K562 (cell line): Measurements from ENCODE around the gene GOLIM4. TPM values are rescaled to one million over a fixed set of nuclear protein-coding genes. Genes with fewer than 3 reads are reported as not detected.

Experiments
- CBX1 ChIP-seq: sonication (generic); IDR thresholded peaks from 2 replicates; pipeline ENCODE4 v1.6.1; 2016; ENCODE audit warnings: antibody characterized with exemption, low read depth, mild to moderate bottlenecking
- DACH1 ChIP-seq: fragments of 450-650 bp; IDR thresholded peaks from 2 replicates; pipeline ENCODE4 v1.6.1; 2018; ENCODE audit not compliant: partially characterized antibody
- E2F3 ChIP-seq: fragments of 250-450 bp; sonication (Bioruptor Pico); IDR thresholded peaks from 2 replicates; pipeline ENCODE4 v1.4.0; 2020; ENCODE audit warnings: mild to moderate bottlenecking
- FOXK2 ChIP-seq, 2 experiments: fragments of 450-650 bp; IDR thresholded peaks in 1 of 2; conservative IDR thresholded peaks in 1 of 2; 2 replicates each; pipeline ENCODE4 v1.6.1; 2016; ENCODE audit warnings: low read depth in 2 of 2, mild to moderate bottlenecking in 1 of 2
- LCOR ChIP-seq: sonication (generic); formaldehyde crosslinking; IDR thresholded peaks from 2 replicates; pipeline ENCODE4 v1.8.0; 2022; ENCODE audit warnings: mild to moderate bottlenecking, missing genetic modification reagents
- MIER1 ChIP-seq: fragments of 450-650 bp; IDR thresholded peaks from 2 replicates; pipeline ENCODE4 v1.6.1; 2016; ENCODE audit warnings: antibody characterized with exemption, mild to moderate bottlenecking, low read depth
- NFXL1 ChIP-seq: fragments of 450-650 bp; formaldehyde crosslinking; IDR thresholded peaks from 2 replicates; pipeline ENCODE4 v1.4.0; 2021; ENCODE audit warnings: mild to moderate bottlenecking
- NKRF ChIP-seq: fragments of 450-650 bp; IDR thresholded peaks from 2 replicates; pipeline ENCODE4 v1.6.1; 2016; ENCODE audit warnings: borderline replicate concordance
- PURB ChIP-seq: sonication (generic); formaldehyde crosslinking; IDR thresholded peaks from 2 replicates; pipeline ENCODE4 v1.9.0; 2021; ENCODE audit warnings: low read depth, mild to moderate bottlenecking, missing genetic modification reagents
- SP2 ChIP-seq: IDR thresholded peaks from 2 replicates; pipeline ENCODE4 v1.6.1; 2011; ENCODE audit warnings: mild to moderate bottlenecking, low read depth, low read length, moderate library complexity; ENCODE audit not compliant: poor library complexity, severe bottlenecking; ENCODE audit errors: extremely low read depth
- TCF3 ChIP-seq: sonication (generic); formaldehyde crosslinking; IDR thresholded peaks from 2 replicates; pipeline ENCODE4 v1.4.0; 2020; ENCODE audit warnings: mild to moderate bottlenecking, missing genetic modification reagents
- TSHZ1 ChIP-seq: fragments of 250-450 bp; sonication (Bioruptor Pico); IDR thresholded peaks from 2 replicates; pipeline ENCODE4 v1.4.0; 2020; ENCODE audit warnings: mild to moderate bottlenecking, moderate library complexity
- ZNF197 ChIP-seq: fragments of 200-800 bp; sonication (Bioruptor generic); IDR thresholded peaks from 2 replicates; pipeline ENCODE4 v1.6.1; 2016; ENCODE audit warnings: low read depth, missing genetic modification characterization, missing compliant biosample characterization
- ZNF586 ChIP-seq: fragments of 450-650 bp; formaldehyde crosslinking; conservative IDR thresholded peaks from 2 replicates; pipeline ENCODE4 v1.4.0; 2020; ENCODE audit warnings: mild to moderate bottlenecking, moderate library complexity
- ZNF778 ChIP-seq: fragments of 450-650 bp; formaldehyde crosslinking; IDR thresholded peaks from 2 replicates; pipeline ENCODE4 v1.4.0; 2020; ENCODE audit warnings: mild to moderate bottlenecking, moderate library complexity
- polyA plus RNA-seq, 8 experiments: library from polyadenylated mRNA; depleted of rRNA in 4 of 8; stranded (reverse) in 5 of 8; unstranded in 3 of 8; fragments of >200 nt; fragmentation: Nextera tagmentation in 2 of 8; fragmentation: Illumina TruSeq in 1 of 8; extraction: Ambion mirVana in 2 of 8; extraction: Trizol in 1 of 8; gene quantifications; 2 replicates each; pipeline versions ENCODE4 v1.2.1 to v1.2.3, GENCODE V29; 2011 to 2014; ENCODE audit warnings: inconsistent platforms in 1 of 8, missing spikeins in 1 of 8
- total RNA-seq, 7 experiments: library from RNA; depleted of rRNA in 6 of 7; stranded (reverse); fragments of >200 nt in 6 of 7; fragmentation: Illumina TruSeq in 2 of 7; extraction: Trizol in 2 of 7; gene quantifications; 2 replicates each; pipeline versions ENCODE4 v1.2.1 to v1.2.3, GENCODE V29; 2011 to 2021; ENCODE audit warnings: low replicate concordance in 1 of 7
- TF ChIP-seq, protein P1 (sequence below): fragments of 250-450 bp; sonication (Bioruptor Pico); IDR thresholded peaks from 2 replicates; pipeline ENCODE4 v1.8.0; 2022; ENCODE audit warnings: inconsistent platforms
- TF ChIP-seq, protein P2 (sequence below): fragments of 250-450 bp; sonication (Bioruptor Pico); IDR thresholded peaks from 2 replicates; pipeline ENCODE4 v1.5.0; 2020; ENCODE audit warnings: mild to moderate bottlenecking, borderline replicate concordance
- TF ChIP-seq, protein P3 (sequence below): sonication (generic); formaldehyde crosslinking; IDR thresholded peaks from 2 replicates; pipeline ENCODE4 v1.8.0; 2022; ENCODE audit warnings: mild to moderate bottlenecking, missing genetic modification reagents

GOLIM4 gene
- total and polyA plus RNA-seq, 9 of the 15 experiments (the other 6 are each of a cell fraction or from before 2014, with no cell fraction given), result 9.3 to 39.4 (median 31.0) TPM

DNA sequence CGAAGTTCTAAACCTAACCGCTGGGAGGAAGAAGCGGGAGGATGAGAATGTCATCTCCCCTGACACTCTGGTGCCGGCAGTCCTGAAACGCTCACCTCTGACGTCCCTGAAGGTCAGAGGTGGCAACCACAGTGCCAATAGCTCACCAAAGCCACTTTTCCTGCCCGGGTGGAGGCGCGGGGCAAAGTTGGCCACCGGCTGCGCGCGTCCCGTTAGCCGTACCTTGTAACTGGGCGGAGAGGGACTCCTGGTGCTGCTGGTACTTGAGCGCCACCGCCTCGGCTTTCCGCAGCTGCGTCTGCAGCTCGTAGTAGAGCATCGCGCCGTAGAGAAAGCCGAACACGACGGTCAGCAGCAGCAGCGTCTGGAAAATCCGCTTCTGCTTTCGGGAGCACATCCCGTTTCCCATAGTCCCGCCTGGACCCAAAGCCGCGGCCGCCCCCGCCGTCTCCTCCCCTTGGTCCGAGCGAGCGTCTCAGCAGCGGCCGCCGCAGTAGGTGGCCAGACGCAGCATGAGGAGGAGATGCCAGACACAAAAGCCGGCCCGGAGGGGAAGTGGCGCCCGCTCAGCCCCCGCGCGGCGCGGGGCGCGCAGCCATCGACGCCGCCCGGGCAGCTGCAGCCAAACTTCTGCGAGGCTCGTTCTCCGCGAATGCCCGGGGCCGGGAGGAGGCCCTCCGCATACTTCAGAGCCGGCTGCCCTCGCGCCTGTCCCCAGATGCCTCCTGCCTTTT is 680 bp downstream of the GOLIM4 start (continued):
- TF ChIP-seq LCOR (CRISPR knock-in tag) (peak; percentile 90), ZNF197 (CRISPR knock-in tag) (0 out of 2 replicates have a peak, but pooled peaks have one; percentile 19), NFXL1 (CRISPR knock-in tag) (no peak), ZNF778 (CRISPR knock-in tag) (no peak), DACH1 (no peak), ZNF586 (CRISPR knock-in tag) (no peak), TCF3 (CRISPR knock-in tag) (no peak), MIER1 (no peak), PURB (CRISPR knock-in tag) (no peak), FOXK2 (conservative IDR thresholded peaks at IDR 0.05 in 1 of 2, IDR thresholded peaks at IDR 0.05 in 1 of 2; ENCODE audit: low read depth in 2 of 2) (no peak), TSHZ1 (CRISPR knock-in tag) (no peak), E2F3 (CRISPR knock-in tag) (no peak), SP2 (no peak), CBX1 (no peak), NKRF (0 out of 2 replicates have a peak, but pooled peaks have one; percentile 39)
- TF ChIP-seq, protein P1, sequence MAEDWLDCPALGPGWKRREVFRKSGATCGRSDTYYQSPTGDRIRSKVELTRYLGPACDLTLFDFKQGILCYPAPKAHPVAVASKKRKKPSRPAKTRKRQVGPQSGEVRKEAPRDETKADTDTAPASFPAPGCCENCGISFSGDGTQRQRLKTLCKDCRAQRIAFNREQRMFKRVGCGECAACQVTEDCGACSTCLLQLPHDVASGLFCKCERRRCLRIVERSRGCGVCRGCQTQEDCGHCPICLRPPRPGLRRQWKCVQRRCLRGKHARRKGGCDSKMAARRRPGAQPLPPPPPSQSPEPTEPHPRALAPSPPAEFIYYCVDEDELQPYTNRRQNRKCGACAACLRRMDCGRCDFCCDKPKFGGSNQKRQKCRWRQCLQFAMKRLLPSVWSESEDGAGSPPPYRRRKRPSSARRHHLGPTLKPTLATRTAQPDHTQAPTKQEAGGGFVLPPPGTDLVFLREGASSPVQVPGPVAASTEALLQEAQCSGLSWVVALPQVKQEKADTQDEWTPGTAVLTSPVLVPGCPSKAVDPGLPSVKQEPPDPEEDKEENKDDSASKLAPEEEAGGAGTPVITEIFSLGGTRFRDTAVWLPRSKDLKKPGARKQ (CRISPR knock-in tag), result no peak
- TF ChIP-seq, protein P2, sequence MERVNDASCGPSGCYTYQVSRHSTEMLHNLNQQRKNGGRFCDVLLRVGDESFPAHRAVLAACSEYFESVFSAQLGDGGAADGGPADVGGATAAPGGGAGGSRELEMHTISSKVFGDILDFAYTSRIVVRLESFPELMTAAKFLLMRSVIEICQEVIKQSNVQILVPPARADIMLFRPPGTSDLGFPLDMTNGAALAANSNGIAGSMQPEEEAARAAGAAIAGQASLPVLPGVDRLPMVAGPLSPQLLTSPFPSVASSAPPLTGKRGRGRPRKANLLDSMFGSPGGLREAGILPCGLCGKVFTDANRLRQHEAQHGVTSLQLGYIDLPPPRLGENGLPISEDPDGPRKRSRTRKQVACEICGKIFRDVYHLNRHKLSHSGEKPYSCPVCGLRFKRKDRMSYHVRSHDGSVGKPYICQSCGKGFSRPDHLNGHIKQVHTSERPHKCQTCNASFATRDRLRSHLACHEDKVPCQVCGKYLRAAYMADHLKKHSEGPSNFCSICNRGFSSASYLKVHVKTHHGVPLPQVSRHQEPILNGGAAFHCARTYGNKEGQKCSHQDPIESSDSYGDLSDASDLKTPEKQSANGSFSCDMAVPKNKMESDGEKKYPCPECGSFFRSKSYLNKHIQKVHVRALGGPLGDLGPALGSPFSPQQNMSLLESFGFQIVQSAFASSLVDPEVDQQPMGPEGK (CRISPR knock-in tag), result no peak
- TF ChIP-seq, protein P3, sequence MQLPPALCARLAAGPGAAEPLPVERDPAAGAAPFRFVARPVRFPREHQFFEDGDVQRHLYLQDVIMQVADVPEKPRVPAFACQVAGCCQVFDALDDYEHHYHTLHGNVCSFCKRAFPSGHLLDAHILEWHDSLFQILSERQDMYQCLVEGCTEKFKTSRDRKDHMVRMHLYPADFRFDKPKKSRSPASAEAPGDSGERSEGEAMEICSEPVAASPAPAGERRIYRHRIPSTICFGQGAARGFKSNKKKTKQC, result peak; percentile 32; the same call in 1 of the 2 replicates
